HG02840 (cell line): ENCODE data around the gene ISL2.

Source experiments
- ATAC-seq: cut with Tn5 transposase; IDR thresholded peaks from one replicate; pipeline ENCODE4 v1.9.1; 2021; ENCODE audit warnings: mild to moderate bottlenecking, moderate library complexity, moderate number of reproducible peaks; ENCODE audit not compliant: unreplicated experiment, low FRiP score

The ISL2 gene

GRCh38 chr15:76327191-76328105, 9.1 kb upstream of the ISL2 start:
- ATAC-seq, result no peak

DNA sequence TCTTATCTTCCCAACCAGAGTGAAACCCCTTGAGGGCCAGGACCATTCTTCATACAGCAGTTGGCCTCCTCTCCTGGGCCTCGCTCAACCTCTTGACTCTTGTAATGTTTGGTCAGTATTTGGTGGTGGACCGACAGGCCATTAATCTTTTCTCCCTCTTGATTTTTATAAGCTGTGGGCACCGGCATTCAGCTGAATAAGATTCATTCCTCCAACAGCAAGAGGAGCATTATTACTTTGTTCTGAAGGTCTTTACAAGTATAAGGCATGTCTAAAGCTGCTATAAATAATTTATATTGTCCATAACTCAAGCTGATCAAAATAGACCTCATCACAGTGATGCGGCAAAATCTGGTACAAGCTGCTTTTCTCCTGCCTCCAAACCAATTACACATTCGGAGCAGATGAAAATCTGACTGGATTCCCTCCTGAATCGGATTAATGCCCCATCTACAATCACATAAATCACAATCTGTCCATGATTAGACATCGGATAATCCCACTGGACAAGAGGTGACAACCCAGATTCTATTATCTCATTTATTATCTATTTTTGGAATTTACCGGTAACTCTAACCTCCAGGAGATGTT, 8.4 kb upstream of the ISL2 start:
- ATAC-seq, result no peak

- ATAC-seq, result no peak
Measured at GRCh38 chr15:76328958-76329357, 7.6 kb upstream of the ISL2 start.

GRCh38 chr15:76330080-76330680, 6.4 kb upstream of the ISL2 start:
- no peak for ATAC-seq

DNA sequence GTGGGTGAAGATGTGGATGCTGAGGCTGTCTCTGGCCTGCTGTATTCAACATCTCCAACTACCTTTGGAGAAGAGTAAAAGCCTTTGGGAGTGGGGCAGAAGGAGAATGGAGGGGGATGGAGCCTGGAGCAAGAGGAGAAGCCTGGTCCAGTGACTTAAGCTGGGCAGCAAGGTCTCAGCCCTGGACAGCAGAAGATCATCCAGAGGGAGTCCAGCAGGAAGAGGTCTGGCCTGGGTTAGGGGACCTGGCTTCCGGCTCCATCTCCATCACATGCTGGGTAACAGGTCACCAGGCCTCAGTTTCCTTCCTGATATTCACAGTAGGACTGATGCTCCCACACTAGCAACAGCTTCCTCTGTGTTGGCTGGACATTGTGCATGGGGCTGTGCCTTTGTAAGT, 3.8 kb upstream of the ISL2 start:
- no peak for ATAC-seq

- no peak for ATAC-seq
Measured at GRCh38 chr15:76333309-76333708, 3.3 kb upstream of the ISL2 start.

GRCh38 chr15:76333720-76334437, 2.7 kb upstream of the ISL2 start:
- ATAC-seq, result no peak

GRCh38 chr15:76334438-76335306, 1.9 kb upstream of the ISL2 start:
- ATAC-seq, result no peak

DNA sequence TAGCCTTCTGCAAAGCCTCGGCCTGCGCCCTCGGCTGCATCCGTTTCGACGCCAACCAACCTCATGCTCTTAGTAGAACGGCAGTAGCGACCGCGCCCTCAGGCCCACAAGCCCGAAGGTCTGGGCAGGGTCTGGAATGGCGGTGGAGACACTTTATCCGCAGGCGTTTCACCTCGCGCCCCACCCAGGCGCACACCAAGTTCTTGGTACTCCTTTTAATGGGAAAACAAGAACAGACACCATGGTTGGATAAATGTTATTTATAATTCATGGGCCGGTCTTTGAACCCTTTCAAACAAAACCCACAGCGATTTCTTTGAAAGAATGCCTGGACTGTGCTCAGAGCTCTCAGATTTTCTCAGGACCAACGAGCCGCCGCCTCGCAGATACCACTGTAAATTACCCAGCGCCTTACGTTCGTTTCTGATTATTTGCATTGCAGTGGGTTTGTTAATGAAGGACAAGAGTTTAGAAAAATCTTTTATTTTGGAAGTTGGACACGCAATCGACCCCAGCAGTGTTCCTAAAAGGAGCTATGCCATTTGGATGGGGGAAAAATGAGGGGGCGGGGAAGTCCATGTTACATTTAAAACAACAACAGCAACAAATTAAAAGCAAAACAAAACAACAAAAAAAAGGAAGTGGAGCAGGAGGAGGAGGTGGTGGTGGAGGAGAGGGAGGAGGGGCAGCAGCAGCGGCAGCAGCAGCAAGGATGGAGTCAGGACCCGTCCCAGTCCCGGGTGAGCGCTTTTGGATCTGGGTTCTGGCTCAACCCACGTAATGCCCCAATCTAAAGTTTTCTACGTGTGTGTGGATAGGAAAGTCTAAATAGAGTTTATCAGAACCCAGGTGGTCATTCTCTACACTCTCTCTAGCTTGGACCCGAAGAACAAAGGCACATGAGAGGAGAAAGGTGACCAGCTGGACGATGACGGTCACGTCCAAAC, 993 bp upstream of the ISL2 start:
- ATAC-seq, result no peak

GRCh38 chr15:76337059-76337695, 604 bp downstream of the ISL2 start:
- no peak for ATAC-seq

GRCh38 chr15:76337696-76338485, 1.3 kb downstream of the ISL2 start:
- no peak for ATAC-seq

GRCh38 chr15:76338486-76339304, 2.1 kb downstream of the ISL2 start:
- ATAC-seq, result no peak

GRCh38 chr15:76339305-76340197, 3.0 kb downstream of the ISL2 start:
- no peak for ATAC-seq

DNA sequence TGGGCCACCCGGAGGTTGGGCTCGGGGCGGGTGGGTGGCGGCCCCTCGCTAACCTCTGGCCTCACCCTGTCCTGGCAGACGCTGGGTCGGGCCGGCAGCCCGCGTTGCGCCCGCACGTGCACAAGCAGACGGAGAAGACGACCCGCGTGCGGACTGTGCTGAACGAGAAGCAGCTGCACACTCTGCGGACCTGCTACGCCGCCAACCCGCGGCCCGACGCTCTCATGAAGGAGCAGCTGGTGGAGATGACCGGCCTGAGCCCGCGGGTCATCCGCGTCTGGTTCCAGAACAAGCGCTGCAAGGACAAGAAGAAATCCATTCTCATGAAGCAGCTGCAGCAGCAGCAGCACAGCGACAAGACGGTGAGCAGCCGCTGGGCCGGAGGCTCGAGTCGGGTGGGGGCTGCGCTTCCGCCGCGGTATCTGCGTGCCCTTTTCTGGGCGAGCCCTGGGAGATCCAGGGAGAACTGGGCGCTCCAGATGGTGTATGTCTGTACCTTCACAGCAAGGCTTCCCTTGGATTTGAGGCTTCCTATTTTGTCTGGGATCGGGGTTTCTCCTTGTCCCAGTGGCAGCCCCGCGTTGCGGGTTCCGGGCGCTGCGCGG, 3.7 kb downstream of the ISL2 start:
- ATAC-seq, result no peak

DNA sequence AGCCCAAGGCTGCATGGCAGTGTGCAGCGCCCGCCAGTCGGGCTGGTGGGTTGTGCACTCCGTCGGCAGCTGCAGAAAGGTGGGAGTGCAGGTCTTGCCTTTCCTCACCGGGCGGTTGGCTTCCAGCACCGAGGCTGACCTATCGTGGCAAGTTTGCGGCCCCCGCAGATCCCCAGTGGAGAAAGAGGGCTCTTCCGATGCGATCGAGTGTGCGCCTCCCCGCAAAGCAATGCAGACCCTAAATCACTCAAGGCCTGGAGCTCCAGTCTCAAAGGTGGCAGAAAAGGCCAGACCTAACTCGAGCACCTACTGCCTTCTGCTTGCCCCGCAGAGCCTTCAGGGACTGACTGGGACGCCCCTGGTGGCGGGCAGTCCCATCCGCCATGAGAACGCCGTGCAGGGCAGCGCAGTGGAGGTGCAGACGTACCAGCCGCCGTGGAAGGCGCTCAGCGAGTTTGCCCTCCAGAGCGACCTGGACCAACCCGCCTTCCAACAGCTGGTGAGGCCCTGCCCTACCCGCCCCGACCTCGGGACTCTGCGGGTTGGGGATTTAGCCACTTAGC, 4.3 kb downstream of the ISL2 start:
- no peak for ATAC-seq
